Astrocyte of the spinal cord (primary cell): ENCODE measurements around the gene RPL22.
"Not testable (repeated sequence)": the region's sequence is repeated elsewhere in the genome, so short reads cannot be mapped to it uniquely, and the experiment has no call there.

ENCODE experiments used
- DNase-seq: peaks from one replicate; pipeline ENCODE4 v3.0.0; 2011; ENCODE audit warnings: low read depth, low spot score
- H3K4me3 ChIP-seq: 2 replicates; pipeline ENCODE4 v1.5.1; 2011; ENCODE audit warnings: low read depth, mild to moderate bottlenecking, low read length, moderate library complexity
- in situ Hi-C: cut with HindIII; loops from 2 replicates; pipeline ENCODE4 v1.10.0; 2017; ENCODE audit warnings: low sequenced_read_pairs
- TF ChIP-seq, protein P1 (sequence below): IDR thresholded peaks from 2 replicates; pipeline ENCODE4 v1.5.1; 2012; ENCODE audit warnings: low read depth, mild to moderate bottlenecking, low read length, inconsistent platforms

RPL22 gene

DNA sequence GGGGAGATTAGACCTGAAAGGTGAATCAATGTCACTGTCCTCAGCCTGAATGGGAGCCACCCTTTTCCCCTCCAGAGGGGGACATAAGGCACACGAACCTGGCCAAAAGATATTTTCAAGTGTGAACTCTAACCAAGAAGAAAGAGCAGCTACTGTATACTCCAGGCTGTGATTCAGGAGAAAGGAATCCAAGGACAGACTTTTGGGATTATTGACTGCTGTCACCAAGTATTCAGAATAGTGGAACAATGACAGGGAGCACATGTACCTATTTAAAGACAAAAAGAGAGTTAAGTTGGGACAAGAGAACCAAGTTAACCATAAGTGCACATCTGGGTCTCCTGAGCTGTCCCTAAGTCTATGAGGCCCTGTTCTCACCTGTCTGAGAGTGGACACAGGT lies 34.0 kb upstream of the RPL22 start:
- H3K4me3 ChIP-seq, result no peak overlapping the region
- DNase-seq, result no peak
- TF ChIP-seq, protein P1, sequence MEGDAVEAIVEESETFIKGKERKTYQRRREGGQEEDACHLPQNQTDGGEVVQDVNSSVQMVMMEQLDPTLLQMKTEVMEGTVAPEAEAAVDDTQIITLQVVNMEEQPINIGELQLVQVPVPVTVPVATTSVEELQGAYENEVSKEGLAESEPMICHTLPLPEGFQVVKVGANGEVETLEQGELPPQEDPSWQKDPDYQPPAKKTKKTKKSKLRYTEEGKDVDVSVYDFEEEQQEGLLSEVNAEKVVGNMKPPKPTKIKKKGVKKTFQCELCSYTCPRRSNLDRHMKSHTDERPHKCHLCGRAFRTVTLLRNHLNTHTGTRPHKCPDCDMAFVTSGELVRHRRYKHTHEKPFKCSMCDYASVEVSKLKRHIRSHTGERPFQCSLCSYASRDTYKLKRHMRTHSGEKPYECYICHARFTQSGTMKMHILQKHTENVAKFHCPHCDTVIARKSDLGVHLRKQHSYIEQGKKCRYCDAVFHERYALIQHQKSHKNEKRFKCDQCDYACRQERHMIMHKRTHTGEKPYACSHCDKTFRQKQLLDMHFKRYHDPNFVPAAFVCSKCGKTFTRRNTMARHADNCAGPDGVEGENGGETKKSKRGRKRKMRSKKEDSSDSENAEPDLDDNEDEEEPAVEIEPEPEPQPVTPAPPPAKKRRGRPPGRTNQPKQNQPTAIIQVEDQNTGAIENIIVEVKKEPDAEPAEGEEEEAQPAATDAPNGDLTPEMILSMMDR, result no peak
- in situ Hi-C loops, result no loop called here

DNA sequence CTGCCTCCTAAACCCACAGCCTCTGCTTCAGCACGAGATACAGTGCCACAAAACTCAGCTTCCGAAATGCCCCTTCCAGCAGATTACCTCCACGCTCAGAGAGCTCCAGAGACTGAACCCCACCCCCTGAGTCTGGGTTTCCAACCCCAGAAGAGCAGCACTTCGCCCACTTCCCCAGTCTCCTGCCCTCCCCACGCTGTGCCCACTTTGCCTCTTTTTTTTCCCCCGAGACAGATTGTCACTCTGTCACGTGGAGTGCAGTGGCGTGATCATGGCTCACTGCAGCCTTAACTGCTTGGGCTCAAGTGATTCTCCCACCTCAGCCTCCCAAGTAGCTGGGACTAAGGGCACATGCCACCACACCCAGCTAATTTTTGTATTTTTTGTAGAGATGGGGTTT lies 26.3 kb upstream of the RPL22 start:
- H3K4me3 ChIP-seq, result no peak overlapping the region
- TF ChIP-seq, protein P1, result no peak
- no peak for DNase-seq
- in situ Hi-C loops, result no loop called here

DNA sequence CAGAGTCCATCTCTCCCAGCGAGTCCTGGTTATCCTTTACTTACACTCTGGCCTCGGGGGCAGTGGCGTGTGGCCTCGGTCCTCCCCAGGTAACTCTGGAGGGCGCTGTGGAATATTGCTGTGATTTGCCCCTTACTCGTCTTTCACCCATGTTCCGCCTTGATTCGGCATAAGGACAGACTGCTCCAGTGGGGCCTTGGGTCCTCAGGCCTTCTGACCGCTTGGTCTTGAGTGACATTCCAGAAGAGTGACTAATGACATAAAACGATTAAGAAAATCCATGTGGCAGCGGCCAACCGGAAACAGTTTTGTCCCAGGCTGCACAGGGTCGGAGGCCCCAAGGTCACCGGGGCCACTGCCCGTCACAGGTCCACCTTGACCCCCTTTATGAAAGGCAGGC lies 25.3 kb upstream of the RPL22 start:
- in situ Hi-C loops, result no loop called here
- TF ChIP-seq, protein P1, result no peak
- H3K4me3 ChIP-seq, result no peak overlapping the region
- DNase-seq, result no peak

DNA sequence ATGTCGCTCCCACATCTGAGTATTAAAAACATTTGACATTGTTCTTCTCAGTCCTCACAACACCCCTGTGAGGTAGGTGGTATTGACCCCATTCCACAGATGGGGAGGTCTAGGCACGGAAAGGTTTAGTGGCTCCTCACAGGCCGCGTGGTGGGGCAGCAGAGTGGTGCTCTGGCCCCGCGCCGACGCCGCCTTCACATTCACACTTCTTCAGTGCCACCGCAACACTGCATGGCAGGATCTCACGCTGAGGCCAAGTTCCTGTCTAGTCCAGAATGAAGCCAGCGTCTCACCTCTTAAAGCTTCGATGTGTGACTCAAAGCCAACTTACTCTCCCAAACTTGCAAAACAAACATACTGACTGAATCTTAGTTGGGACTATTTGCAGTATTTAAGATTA lies 24.2 kb upstream of the RPL22 start:
- TF ChIP-seq, protein P1, result no peak
- DNase-seq, result no peak
- in situ Hi-C loops, result no loop called here
- no peak overlapping the region for H3K4me3 ChIP-seq

DNA sequence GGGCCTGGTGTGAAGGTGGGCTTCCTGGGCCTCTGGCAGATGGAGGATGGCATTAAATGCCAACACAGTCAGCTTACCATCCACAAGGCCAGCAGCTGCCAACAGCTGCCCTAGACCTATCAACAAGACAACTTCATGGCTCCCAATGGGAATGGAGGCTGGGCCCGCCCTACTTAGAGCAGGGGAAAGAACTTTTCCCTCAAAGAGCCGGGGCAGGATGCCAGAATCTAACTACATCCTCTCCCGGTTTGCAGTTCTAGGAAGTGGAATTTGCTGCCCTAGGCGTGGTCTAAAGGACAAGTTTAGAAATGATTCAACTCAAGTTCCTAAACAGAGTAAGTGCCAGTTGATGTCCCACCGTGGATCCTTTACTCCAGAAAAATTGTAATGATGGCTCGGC lies 23.2 kb upstream of the RPL22 start:
- no peak for DNase-seq
- in situ Hi-C loops, result no loop called here
- TF ChIP-seq, protein P1, result no peak
- no peak overlapping the region for H3K4me3 ChIP-seq

DNA sequence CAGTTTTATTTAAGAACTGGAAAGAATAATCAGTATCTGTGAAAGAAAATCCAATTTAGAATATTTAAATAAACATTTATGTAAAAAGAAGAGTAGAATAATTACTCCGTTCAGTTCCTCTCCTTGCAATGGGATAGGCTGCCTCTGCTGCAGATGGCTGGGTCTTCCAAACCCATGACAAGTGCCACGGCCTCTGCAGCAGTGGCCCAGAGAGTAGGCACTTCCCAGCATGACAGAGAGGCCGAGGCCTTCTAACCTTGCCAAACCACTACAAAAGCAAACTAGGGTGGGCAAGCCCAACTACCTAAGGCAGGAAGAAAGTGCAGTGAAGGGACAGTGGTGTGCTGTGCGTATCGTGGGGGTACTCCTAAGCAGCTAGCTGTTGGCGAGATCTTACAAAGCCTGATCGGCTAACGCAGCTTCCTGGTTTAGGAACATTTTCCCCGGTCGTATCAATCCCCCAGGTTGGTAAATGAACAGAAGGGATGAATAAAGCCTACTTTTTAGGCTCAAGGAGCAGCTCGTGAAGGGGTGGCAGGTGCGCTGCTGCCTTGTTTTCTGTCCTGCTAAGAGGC lies 21.9 kb upstream of the RPL22 start:
- no peak overlapping the region for H3K4me3 ChIP-seq
- in situ Hi-C loops, result no loop called here
- TF ChIP-seq, protein P1, result no peak
- DNase-seq, result no peak

DNA sequence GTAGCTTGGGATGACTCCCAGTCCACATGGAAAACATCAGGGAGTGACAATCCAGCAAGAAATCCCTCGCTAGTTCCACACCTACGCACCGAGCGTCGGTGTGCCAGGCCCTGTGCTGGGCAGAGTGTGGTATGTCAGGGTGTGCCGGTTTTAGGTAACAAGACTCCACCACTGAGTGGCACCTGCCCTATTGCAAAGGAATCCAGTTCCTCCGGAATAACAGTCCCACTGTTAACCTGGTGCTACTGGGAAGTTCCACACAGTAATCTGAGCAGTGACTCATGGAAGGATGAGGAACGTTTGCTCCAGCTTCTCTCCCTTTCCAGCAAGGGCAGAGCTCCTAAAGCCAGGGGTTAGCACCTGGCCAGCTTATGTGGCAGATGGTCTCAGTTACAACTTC lies 20.8 kb upstream of the RPL22 start:
- no peak for DNase-seq
- TF ChIP-seq, protein P1, result no peak
- in situ Hi-C loops, result no loop called here
- H3K4me3 ChIP-seq, result no peak overlapping the region

DNA sequence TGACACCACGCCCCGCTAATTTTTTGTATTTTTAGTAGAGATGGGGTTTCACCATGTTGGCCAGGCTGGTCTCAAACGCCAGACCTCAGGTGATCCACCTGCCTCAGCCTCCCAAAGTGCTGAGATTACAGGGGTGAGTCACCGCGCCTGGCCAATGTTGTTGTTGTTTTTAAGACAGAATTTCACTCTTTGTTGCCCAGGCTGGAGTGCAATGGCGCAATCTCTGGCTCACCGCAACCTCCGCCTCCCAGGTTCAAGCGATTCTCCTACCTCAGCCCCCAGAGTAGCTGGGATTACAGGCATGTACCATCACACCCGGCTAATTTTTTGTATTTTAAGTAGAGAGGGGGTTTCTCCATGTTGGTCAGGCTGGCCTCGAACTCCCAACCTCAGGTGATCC lies 20.2 kb upstream of the RPL22 start:
- H3K4me3 ChIP-seq, in situ Hi-C loops, DNase-seq: not testable (repeated sequence)
